Measurements from ENCODE around the gene TCP11L2.

- no peak for TF ChIP-seq EZH2phosphoT487 (IDR thresholded peaks at IDR 0.05; ENCODE audit: insufficient read depth, low read depth)
- no peak for TF ChIP-seq EZH2 (IDR thresholded peaks at IDR 0.05; ENCODE audit: insufficient read depth, poor library complexity, severe bottlenecking)
These were observed 18.0 kb upstream of the TCP11L2 start for GRCh38 chr12:106284358-106285105.
